ENCODE data around the gene CPZ.
"Not testable (repeated sequence)": the region's sequence is repeated elsewhere in the genome, so short reads cannot be mapped to it uniquely, and the experiment has no call there.

Gene CPZ

GRCh38 chr4:8575457-8575856 is 17.1 kb upstream of the CPZ start:
- no peak overlapping the region for H3K27ac ChIP-seq (ENCODE audit: low read length)
- no peaks in the 10 kb centered on the region for H3K36me3 ChIP-seq (ENCODE audit: control insufficient read depth, low read depth, low read length)
- H3K9ac ChIP-seq (ENCODE audit: low read length) = no peak overlapping the region
- H3K9me3 ChIP-seq (ENCODE audit: control insufficient read depth, low read depth, low read length) = no peaks in the 10 kb centered on the region
- H3K4me3 ChIP-seq (ENCODE audit: low read length) = no peak overlapping the region
- peaks cover 3% of the 10 kb centered on the region for H3K4me1 ChIP-seq (ENCODE audit: control insufficient read depth, low read depth, low read length)
- peaks cover 30% of the 10 kb centered on the region for H3K27me3 ChIP-seq (ENCODE audit: control insufficient read depth, insufficient read depth, low read length)

DNA sequence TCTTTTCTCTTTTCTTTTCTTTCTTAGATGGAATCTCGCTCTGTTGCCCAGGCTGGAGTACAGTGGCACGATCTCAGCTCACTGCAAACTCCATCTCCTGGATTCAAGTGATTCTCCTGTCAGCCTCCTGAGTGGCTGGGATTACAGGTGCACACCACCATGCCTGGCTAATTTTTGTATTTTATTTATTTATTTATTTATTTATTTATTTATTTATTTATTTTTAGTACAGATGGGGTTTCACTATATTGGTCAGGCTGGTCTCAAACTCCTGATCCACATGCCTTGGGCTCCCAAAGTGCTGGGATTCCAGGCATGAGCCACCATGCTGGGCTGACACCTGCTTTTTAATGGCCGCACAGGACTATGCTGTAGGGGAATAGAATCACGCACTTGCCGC is 16.0 kb upstream of the CPZ start:
- not testable (repeated sequence) for H3K27ac ChIP-seq (ENCODE audit: low read length); H3K36me3 ChIP-seq (ENCODE audit: control insufficient read depth, low read depth, low read length); H3K4me1 ChIP-seq (ENCODE audit: control insufficient read depth, low read depth, low read length); H3K4me3 ChIP-seq (ENCODE audit: low read length); H3K9me3 ChIP-seq (ENCODE audit: control insufficient read depth, low read depth, low read length); H3K9ac ChIP-seq (ENCODE audit: low read length)
- peaks cover 40% of the 10 kb centered on the region for H3K27me3 ChIP-seq (ENCODE audit: control insufficient read depth, insufficient read depth, low read length)

GRCh38 chr4:8577046-8577445 is 15.5 kb upstream of the CPZ start:
- peaks cover 44% of the 10 kb centered on the region for H3K27me3 ChIP-seq (ENCODE audit: control insufficient read depth, insufficient read depth, low read length)
- no peak overlapping the region for H3K27ac ChIP-seq (ENCODE audit: low read length)
- H3K9ac ChIP-seq (ENCODE audit: low read length) = no peak overlapping the region
- H3K4me1 ChIP-seq (ENCODE audit: control insufficient read depth, low read depth, low read length) = peaks cover 3% of the 10 kb centered on the region
- no peak overlapping the region for H3K4me3 ChIP-seq (ENCODE audit: low read length)
- H3K36me3 ChIP-seq (ENCODE audit: control insufficient read depth, low read depth, low read length) = no peaks in the 10 kb centered on the region
- H3K9me3 ChIP-seq (ENCODE audit: control insufficient read depth, low read depth, low read length) = no peaks in the 10 kb centered on the region

DNA sequence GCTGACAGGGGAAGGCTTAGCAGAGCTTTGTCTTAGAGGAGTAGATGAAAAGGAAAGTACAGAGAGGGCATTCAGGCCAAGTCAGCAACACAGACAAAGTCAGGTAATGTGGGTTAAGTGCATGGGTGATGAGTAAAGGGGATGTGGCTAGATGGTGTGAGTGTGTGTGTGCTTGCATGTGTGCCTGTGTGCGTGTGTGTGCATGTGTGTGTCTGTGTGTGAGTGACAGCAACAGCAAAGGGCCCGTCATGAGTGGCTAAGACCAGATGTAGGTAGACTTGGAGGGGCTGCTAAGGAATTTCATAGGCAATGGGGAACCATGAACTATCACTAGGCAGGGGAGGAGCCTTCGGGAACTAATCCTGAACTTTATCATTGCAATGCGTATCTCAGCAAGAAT is 14.6 kb upstream of the CPZ start:
- Histone ChIP-seq H3K4me1 (ENCODE audit: control insufficient read depth, low read depth, low read length) (peaks cover 3% of the 10 kb centered on the region), H3K9me3 (ENCODE audit: control insufficient read depth, low read depth, low read length) (no peaks in the 10 kb centered on the region), H3K4me3 (ENCODE audit: low read length) (no peak overlapping the region), H3K36me3 (ENCODE audit: control insufficient read depth, low read depth, low read length) (no peaks in the 10 kb centered on the region), H3K27ac (ENCODE audit: low read length) (no peak overlapping the region), H3K9ac (ENCODE audit: low read length) (no peak overlapping the region), H3K27me3 (ENCODE audit: control insufficient read depth, insufficient read depth, low read length) (peaks cover 53% of the 10 kb centered on the region)

- H3K27ac ChIP-seq (ENCODE audit: low read length) = no peak overlapping the region
- peaks cover 60% of the 10 kb centered on the region for H3K27me3 ChIP-seq (ENCODE audit: control insufficient read depth, insufficient read depth, low read length)
These were observed 13.8 kb upstream of the CPZ start for GRCh38 chr4:8578717-8579116.

DNA sequence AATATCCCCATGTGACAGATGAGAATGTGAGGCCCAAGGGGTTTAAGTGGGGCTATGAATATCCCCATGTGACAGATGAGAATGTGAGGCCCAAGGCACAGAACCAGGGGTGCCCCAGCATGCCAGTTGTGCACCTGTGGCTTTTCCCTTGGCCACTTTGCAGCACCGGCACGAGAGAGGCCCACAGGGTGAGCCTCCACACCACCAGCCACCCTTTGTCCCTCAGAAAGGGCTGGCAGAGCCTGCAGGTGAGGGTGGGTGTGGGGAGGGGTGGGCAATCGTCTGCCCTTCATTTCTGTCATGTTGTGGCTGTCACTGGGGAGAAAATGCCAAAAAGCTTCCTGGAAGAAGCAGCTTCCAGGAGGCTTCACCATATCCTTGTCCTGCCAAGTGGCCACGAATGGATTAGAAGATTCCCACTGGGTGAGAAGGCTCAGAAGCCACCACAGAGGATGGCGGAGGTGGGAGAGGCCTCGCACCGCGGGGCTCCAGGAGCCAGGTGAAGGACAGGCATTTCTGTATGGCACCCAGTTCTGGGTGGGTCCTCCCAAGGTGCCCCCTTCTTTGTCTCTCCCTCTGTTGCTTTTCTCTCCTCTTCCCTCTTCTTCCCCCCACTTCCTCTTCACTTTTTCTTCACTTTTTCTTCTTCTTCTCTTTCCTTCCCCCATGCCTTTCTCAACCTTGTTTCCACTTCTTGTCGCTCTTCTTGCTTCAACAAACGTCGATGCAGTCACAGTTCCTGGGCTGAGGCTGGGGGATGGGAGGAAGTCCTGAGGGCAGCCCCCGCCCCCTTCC is 12.8 kb upstream of the CPZ start:
- Histone ChIP-seq H3K27ac (ENCODE audit: low read length) (no peak overlapping the region), H3K4me1 (ENCODE audit: control insufficient read depth, low read depth, low read length) (peaks cover 3% of the 10 kb centered on the region), H3K4me3 (ENCODE audit: low read length) (peak overlapping the region; percentile 47), H3K9ac (ENCODE audit: low read length) (no peak overlapping the region), H3K36me3 (ENCODE audit: control insufficient read depth, low read depth, low read length) (no peaks in the 10 kb centered on the region), H3K27me3 (ENCODE audit: control insufficient read depth, insufficient read depth, low read length) (peaks cover 70% of the 10 kb centered on the region), H3K9me3 (ENCODE audit: control insufficient read depth, low read depth, low read length) (no peaks in the 10 kb centered on the region)

More at GRCh38 chr4:8578717-8579116, 13.8 kb upstream of the CPZ start:
- Histone ChIP-seq H3K4me1 (ENCODE audit: control insufficient read depth, low read depth, low read length) (peaks cover 3% of the 10 kb centered on the region), H3K9me3 (ENCODE audit: control insufficient read depth, low read depth, low read length) (no peaks in the 10 kb centered on the region), H3K9ac (ENCODE audit: low read length) (no peak overlapping the region), H3K4me3 (ENCODE audit: low read length) (no peak overlapping the region), H3K36me3 (ENCODE audit: control insufficient read depth, low read depth, low read length) (no peaks in the 10 kb centered on the region)

GRCh38 chr4:8580321-8581093 is 12.1 kb upstream of the CPZ start, which contains the start of gene GPR78:
GPR78 (plus strand) TSS chr4:8580392; CDS start chr4:8580983, 591 bp downstream.
- Histone ChIP-seq H3K4me3 (ENCODE audit: low read length) (peak within 1 kb of the TSS; percentile 47), H3K4me1 (ENCODE audit: control insufficient read depth, low read depth, low read length) (peaks cover 3% of the 10 kb centered on the region), H3K9ac (ENCODE audit: low read length) (no peak within 1 kb of the TSS), H3K36me3 (ENCODE audit: control insufficient read depth, low read depth, low read length) (no peaks in the 10 kb centered on the region), H3K27me3 (ENCODE audit: control insufficient read depth, insufficient read depth, low read length) (peaks cover 73% of the 10 kb centered on the region), H3K27ac (ENCODE audit: low read length) (no peak within 1 kb of the TSS), H3K9me3 (ENCODE audit: control insufficient read depth, low read depth, low read length) (no peaks in the 10 kb centered on the region)

GRCh38 chr4:8581094-8581861 is 11.3 kb upstream of the CPZ start:
- H3K27ac ChIP-seq (ENCODE audit: low read length) = no peak overlapping the region
- H3K9ac ChIP-seq (ENCODE audit: low read length) = no peak overlapping the region
- H3K27me3 ChIP-seq (ENCODE audit: control insufficient read depth, insufficient read depth, low read length) = peaks cover 73% of the 10 kb centered on the region
- no peaks in the 10 kb centered on the region for H3K9me3 ChIP-seq (ENCODE audit: control insufficient read depth, low read depth, low read length)
- H3K4me1 ChIP-seq (ENCODE audit: control insufficient read depth, low read depth, low read length) = peaks cover 3% of the 10 kb centered on the region
- peak overlapping the region; percentile 42 for H3K4me3 ChIP-seq (ENCODE audit: low read length)
- H3K36me3 ChIP-seq (ENCODE audit: control insufficient read depth, low read depth, low read length) = no peaks in the 10 kb centered on the region

GRCh38 chr4:8582016-8582415 is 10.5 kb upstream of the CPZ start:
- Histone ChIP-seq H3K9me3 (ENCODE audit: control insufficient read depth, low read depth, low read length) (no peaks in the 10 kb centered on the region), H3K4me3 (ENCODE audit: low read length) (no peak overlapping the region), H3K27me3 (ENCODE audit: control insufficient read depth, insufficient read depth, low read length) (peaks cover 72% of the 10 kb centered on the region), H3K27ac (ENCODE audit: low read length) (no peak overlapping the region), H3K36me3 (ENCODE audit: control insufficient read depth, low read depth, low read length) (no peaks in the 10 kb centered on the region), H3K9ac (ENCODE audit: low read length) (no peak overlapping the region), H3K4me1 (ENCODE audit: control insufficient read depth, low read depth, low read length) (peaks cover 3% of the 10 kb centered on the region)

GRCh38 chr4:8582436-8582835 is 10.1 kb upstream of the CPZ start:
- no peak overlapping the region for H3K27ac ChIP-seq (ENCODE audit: low read length)
- no peaks in the 10 kb centered on the region for H3K36me3 ChIP-seq (ENCODE audit: control insufficient read depth, low read depth, low read length)
- H3K4me1 ChIP-seq (ENCODE audit: control insufficient read depth, low read depth, low read length) = peaks cover 3% of the 10 kb centered on the region
- H3K9me3 ChIP-seq (ENCODE audit: control insufficient read depth, low read depth, low read length) = no peaks in the 10 kb centered on the region
- no peak overlapping the region for H3K4me3 ChIP-seq (ENCODE audit: low read length)
- peaks cover 68% of the 10 kb centered on the region for H3K27me3 ChIP-seq (ENCODE audit: control insufficient read depth, insufficient read depth, low read length)
- no peak overlapping the region for H3K9ac ChIP-seq (ENCODE audit: low read length)

- Histone ChIP-seq H3K27ac (ENCODE audit: low read length) (no peak overlapping the region), H3K9ac (ENCODE audit: low read length) (no peak overlapping the region), H3K27me3 (ENCODE audit: control insufficient read depth, insufficient read depth, low read length) (peaks cover 62% of the 10 kb centered on the region), H3K4me3 (ENCODE audit: low read length) (no peak overlapping the region), H3K36me3 (ENCODE audit: control insufficient read depth, low read depth, low read length) (no peaks in the 10 kb centered on the region), H3K9me3 (ENCODE audit: control insufficient read depth, low read depth, low read length) (no peaks in the 10 kb centered on the region), H3K4me1 (ENCODE audit: control insufficient read depth, low read depth, low read length) (peaks cover 3% of the 10 kb centered on the region)
These were observed 9.5 kb upstream of the CPZ start for GRCh38 chr4:8582941-8583654.
